Suppressor macrophage treated with lipopolysaccharide for 1 hour (primary cell): Measurements from ENCODE around the gene ZNF804B.
"Not testable (repeated sequence)": the region's sequence is repeated elsewhere in the genome, so short reads cannot be mapped to it uniquely, and the experiment has no call there.

Experiments
- DNase-seq, 3 donors: peaks; one replicate each; pipeline ENCODE4 v3.0.0-alpha.2; 2020 to 2022

Gene ZNF804B

GRCh38 chr7:89104748-89105685, 345.5 kb downstream of the ZNF804B start:
- no peak for DNase-seq

- no peak for DNase-seq
Observed at GRCh38 chr7:89123871-89124270, 364.4 kb downstream of the ZNF804B start.

GRCh38 chr7:89129600-89130375, 370.3 kb downstream of the ZNF804B start:
- DNase-seq = no peak

- DNase-seq = no peak
Observed at GRCh38 chr7:89133357-89133756, 373.9 kb downstream of the ZNF804B start.

GRCh38 chr7:89133819-89134218, 374.3 kb downstream of the ZNF804B start:
- DNase-seq = no peak

- DNase-seq = no peak
Observed at GRCh38 chr7:89145801-89146200, 386.3 kb downstream of the ZNF804B start.

GRCh38 chr7:89160107-89160506, 400.6 kb downstream of the ZNF804B start:
- DNase-seq = no peak

GRCh38 chr7:89165421-89165820, 405.9 kb downstream of the ZNF804B start:
- no peak for DNase-seq

GRCh38 chr7:89170628-89171027, 411.1 kb downstream of the ZNF804B start:
- DNase-seq = no peak

- no peak for DNase-seq
Observed at GRCh38 chr7:89182116-89182515, 422.6 kb downstream of the ZNF804B start.

GRCh38 chr7:89183712-89184111, 424.2 kb downstream of the ZNF804B start:
- DNase-seq = no peak

GRCh38 chr7:89200758-89201157, 441.3 kb downstream of the ZNF804B start:
- no peak for DNase-seq

- DNase-seq = no peak
Observed at GRCh38 chr7:89223900-89224395, 464.4 kb downstream of the ZNF804B start.

- not testable (repeated sequence) for DNase-seq
Observed at GRCh38 chr7:89228688-89229171, 469.2 kb downstream of the ZNF804B start.

- no peak for DNase-seq
Observed at GRCh38 chr7:89238156-89238555, 478.7 kb downstream of the ZNF804B start.

GRCh38 chr7:89246196-89246595, 486.7 kb downstream of the ZNF804B start:
- DNase-seq = no peak

- DNase-seq = no peak
Observed at GRCh38 chr7:89247207-89247606, 487.7 kb downstream of the ZNF804B start.

- no peak for DNase-seq
Observed at GRCh38 chr7:89259085-89259484, 499.6 kb downstream of the ZNF804B start.

GRCh38 chr7:89264126-89264525, 504.6 kb downstream of the ZNF804B start:
- no peak for DNase-seq

GRCh38 chr7:89265631-89266030, 506.1 kb downstream of the ZNF804B start:
- no peak for DNase-seq

GRCh38 chr7:89283302-89283701, 523.8 kb downstream of the ZNF804B start:
- DNase-seq = no peak

- no peak for DNase-seq
Observed at GRCh38 chr7:89308535-89308934, 549.0 kb downstream of the ZNF804B start.

- DNase-seq = no peak
Observed at GRCh38 chr7:89311886-89312285, 552.4 kb downstream of the ZNF804B start.

- no peak for DNase-seq
Observed at GRCh38 chr7:89312551-89312950, 553.1 kb downstream of the ZNF804B start.
